ENCODE data around the gene RNU6-9. TPM values are rescaled to one million over a fixed set of nuclear protein-coding genes. Genes with fewer than 3 reads are reported as not detected.
A peak's percentile ranks its signal among the peaks of the same experiment; 100 is the strongest.

RNU6-9 gene
- total and polyA plus RNA-seq, 2 of the 13 experiments (the other 11 are each of a cell fraction or from before 2014, with no cell fraction given): under 0.01 TPM; not detected in 1

DNA sequence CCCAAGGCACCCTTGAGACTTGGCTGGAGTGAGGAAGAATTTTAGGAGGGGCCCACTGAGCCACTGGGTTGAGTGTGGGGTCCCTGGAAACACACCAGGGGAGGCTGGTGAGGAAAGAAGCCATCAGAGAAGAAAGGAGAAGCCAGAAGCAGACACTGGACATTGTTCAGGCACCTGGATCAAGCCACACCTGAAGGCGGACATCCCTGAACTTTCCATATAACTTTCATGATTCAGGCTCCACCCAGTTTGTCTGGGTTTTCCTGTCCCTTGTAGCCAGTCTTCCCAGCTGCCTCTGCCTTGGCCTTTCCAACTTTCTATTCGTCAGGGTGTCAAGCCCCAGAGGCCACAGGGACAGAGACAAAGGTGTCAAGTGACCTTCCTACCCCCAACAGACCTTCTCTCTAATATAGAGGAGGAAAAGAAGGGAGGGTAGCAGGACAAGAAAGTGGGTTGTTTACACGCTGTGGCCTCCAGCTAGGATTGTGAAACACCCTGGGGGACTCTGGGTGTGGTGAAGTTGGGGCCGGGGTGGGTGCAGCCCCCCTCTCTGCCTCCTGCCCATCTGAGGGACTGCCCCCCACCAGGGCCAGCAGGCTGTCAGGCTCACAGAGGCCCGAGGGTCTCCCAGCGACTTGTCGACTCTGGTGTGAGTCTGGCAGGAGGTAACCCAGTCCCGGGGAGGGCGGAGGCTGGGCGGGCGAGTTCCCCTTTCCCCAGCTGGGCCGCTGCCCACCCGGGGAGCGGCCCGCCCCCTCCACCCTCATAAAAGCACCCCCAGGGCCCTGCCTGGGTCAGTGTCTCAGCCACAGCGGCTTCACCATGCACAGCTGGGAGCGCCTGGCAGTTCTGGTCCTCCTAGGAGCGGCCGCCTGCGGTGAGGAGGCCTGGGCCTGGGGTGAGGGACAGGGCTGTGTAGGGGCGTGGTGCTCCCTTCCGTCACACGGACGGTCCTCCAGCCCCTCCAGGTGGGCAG is 34.1 kb upstream of the RNU6-9 start, which contains the start of gene CFD (continued):
- TF ChIP-seq MYPOP (CRISPR knock-in tag; IDR thresholded peaks at IDR 0.05) (no peak), ZNF3 (CRISPR knock-in tag; IDR thresholded peaks at IDR 0.05) (0 out of 2 replicates have a peak, but pooled peaks have one; percentile 31), ZNF136 (CRISPR knock-in tag; IDR thresholded peaks at IDR 0.05; ENCODE audit: low read depth) (0 out of 2 replicates have a peak, but pooled peaks have one; percentile 37), SAP130 (CRISPR knock-in tag; IDR thresholded peaks at IDR 0.05; ENCODE audit: low read depth) (peak; percentile 41), FOXP1 (IDR thresholded peaks at IDR 0.05) (no peak), FOXP1 (CRISPR knock-in tag; IDR thresholded peaks at IDR 0.05) (peak; percentile 38; the same call in 1 of the 2 replicates), SOX6 (IDR thresholded peaks at IDR 0.05) (no peak), SOX6 (CRISPR knock-in tag; IDR thresholded peaks at IDR 0.05) (peak; percentile 19; the same call in 1 of the 2 replicates), GATAD2A (CRISPR knock-in tag; IDR thresholded peaks at IDR 0.05) (peak; percentile 34; the same call in 1 of the 2 replicates), ZNF263 (CRISPR knock-in tag; IDR thresholded peaks at IDR 0.05) (peak; percentile 98), SALL1 (CRISPR knock-in tag; IDR thresholded peaks at IDR 0.05) (0 out of 2 replicates have a peak, but pooled peaks have one; percentile 10), PATZ1 (CRISPR knock-in tag; IDR thresholded peaks at IDR 0.05) (peak; percentile 62), ZNF329 (CRISPR knock-in tag; IDR thresholded peaks at IDR 0.05; ENCODE audit: low read depth) (peak; percentile 100), ZMYM2 (CRISPR knock-in tag; IDR thresholded peaks at IDR 0.05) (peak; percentile 48; the same call in 1 of the 2 replicates), ZBTB7B (CRISPR knock-in tag; IDR thresholded peaks at IDR 0.05) (peak; percentile 70), JUNB (CRISPR knock-in tag; IDR thresholded peaks at IDR 0.05; ENCODE audit: borderline replicate concordance) (no peak), ZNF777 (CRISPR knock-in tag; IDR thresholded peaks at IDR 0.05) (no peak), NR2F6 (IDR thresholded peaks at IDR 0.05) (0 out of 2 replicates have a peak, but pooled peaks have one; percentile 11), NR2F6 (CRISPR knock-in tag; IDR thresholded peaks at IDR 0.05) (0 out of 2 replicates have a peak, but pooled peaks have one; percentile 8), TBX2 (CRISPR knock-in tag; IDR thresholded peaks at IDR 0.05; ENCODE audit: borderline replicate concordance) (peak; percentile 50; the same call in 1 of the 2 replicates), SOX13 (IDR thresholded peaks at IDR 0.05) (no peak), SOX13 (CRISPR knock-in tag; conservative IDR thresholded peaks at IDR 0.05 in 1 of 2, IDR thresholded peaks at IDR 0.05 in 1 of 2) (0 out of 4 replicates have a peak, but pooled peaks of 1 of the 2 experiments have one; percentile 6)
- TF ChIP-seq, protein P1, sequence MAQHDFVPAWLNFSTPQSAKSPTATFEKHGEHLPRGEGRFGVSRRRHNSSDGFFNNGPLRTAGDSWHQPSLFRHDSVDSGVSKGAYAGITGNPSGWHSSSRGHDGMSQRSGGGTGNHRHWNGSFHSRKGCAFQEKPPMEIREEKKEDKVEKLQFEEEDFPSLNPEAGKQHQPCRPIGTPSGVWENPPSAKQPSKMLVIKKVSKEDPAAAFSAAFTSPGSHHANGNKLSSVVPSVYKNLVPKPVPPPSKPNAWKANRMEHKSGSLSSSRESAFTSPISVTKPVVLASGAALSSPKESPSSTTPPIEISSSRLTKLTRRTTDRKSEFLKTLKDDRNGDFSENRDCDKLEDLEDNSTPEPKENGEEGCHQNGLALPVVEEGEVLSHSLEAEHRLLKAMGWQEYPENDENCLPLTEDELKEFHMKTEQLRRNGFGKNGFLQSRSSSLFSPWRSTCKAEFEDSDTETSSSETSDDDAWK (CRISPR knock-in tag; IDR thresholded peaks at IDR 0.05): no peak
- TF ChIP-seq, protein P2, sequence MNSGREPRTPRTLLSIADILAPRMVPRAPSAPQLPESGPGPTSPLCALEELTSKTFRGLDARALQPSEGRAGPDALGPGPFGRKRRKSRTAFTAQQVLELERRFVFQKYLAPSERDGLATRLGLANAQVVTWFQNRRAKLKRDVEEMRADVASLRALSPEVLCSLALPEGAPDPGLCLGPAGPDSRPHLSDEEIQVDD (CRISPR knock-in tag; IDR thresholded peaks at IDR 0.05; ENCODE audit: borderline replicate concordance): no peak
- TF ChIP-seq, protein P3, sequence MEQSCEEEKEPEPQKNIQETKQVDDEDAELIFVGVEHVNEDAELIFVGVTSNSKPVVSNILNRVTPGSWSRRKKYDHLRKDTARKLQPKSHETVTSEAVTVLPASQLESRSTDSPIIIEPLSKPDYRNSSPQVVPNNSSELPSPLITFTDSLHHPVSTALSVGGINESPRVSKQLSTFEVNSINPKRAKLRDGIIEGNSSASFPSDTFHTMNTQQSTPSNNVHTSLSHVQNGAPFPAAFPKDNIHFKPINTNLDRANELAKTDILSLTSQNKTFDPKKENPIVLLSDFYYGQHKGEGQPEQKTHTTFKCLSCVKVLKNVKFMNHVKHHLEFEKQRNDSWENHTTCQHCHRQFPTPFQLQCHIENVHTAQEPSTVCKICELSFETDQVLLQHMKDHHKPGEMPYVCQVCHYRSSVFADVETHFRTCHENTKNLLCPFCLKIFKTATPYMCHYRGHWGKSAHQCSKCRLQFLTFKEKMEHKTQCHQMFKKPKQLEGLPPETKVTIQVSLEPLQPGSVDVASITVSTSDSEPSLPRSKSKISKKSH (CRISPR knock-in tag; IDR thresholded peaks at IDR 0.05; ENCODE audit: borderline replicate concordance): 0 out of 2 replicates have a peak, but pooled peaks have one; percentile 40

All from HepG2 (cell line).